ENCODE data around the gene SLC35A3.
"Not testable (repeated sequence)": the region's sequence is repeated elsewhere in the genome, so short reads cannot be mapped to it uniquely, and the experiment has no call there.

The SLC35A3 gene

GRCh38 chr1:99963041-99963795, 6.6 kb upstream of the SLC35A3 start:
- TF ChIP-seq CTCF (IDR thresholded peaks at IDR 0.05; ENCODE audit: extremely low read depth, insufficient read depth, missing control alignments): no peak
- no peak for DNase-seq (ENCODE audit: low spot score)
- in situ Hi-C loops (cut with MboI; ENCODE audit: low pct_unique_long_range_greater_than_20kb, low sequenced_read_pairs, unreplicated experiment): no loop called here

GRCh38 chr1:99964806-99965205, 5.0 kb upstream of the SLC35A3 start:
- no peak for TF ChIP-seq CTCF (IDR thresholded peaks at IDR 0.05; ENCODE audit: extremely low read depth, insufficient read depth, missing control alignments)
- no peak for DNase-seq (ENCODE audit: low spot score)
- in situ Hi-C loops (cut with MboI; ENCODE audit: low pct_unique_long_range_greater_than_20kb, low sequenced_read_pairs, unreplicated experiment): no loop called here

- in situ Hi-C loops (cut with MboI; ENCODE audit: low pct_unique_long_range_greater_than_20kb, low sequenced_read_pairs, unreplicated experiment): no loop called here
- DNase-seq (ENCODE audit: low spot score): no peak
These were observed 4.0 kb upstream of the SLC35A3 start for GRCh38 chr1:99965646-99966375.

GRCh38 chr1:99968214-99968613, 1.6 kb upstream of the SLC35A3 start:
- TF ChIP-seq CTCF (IDR thresholded peaks at IDR 0.05; ENCODE audit: extremely low read depth, insufficient read depth, missing control alignments): no peak
- in situ Hi-C loops (cut with MboI; ENCODE audit: low pct_unique_long_range_greater_than_20kb, low sequenced_read_pairs, unreplicated experiment): no loop called here
- DNase-seq (ENCODE audit: low spot score): no peak

More at GRCh38 chr1:99965646-99966375, 4.0 kb upstream of the SLC35A3 start:
- no peak for TF ChIP-seq CTCF (IDR thresholded peaks at IDR 0.05; ENCODE audit: extremely low read depth, insufficient read depth, missing control alignments)

GRCh38 chr1:99969260-99969728, 502 bp upstream of the SLC35A3 start:
- no peak for TF ChIP-seq CTCF (IDR thresholded peaks at IDR 0.05; ENCODE audit: extremely low read depth, insufficient read depth, missing control alignments)
- DNase-seq (ENCODE audit: low spot score): no peak
- in situ Hi-C loops (cut with MboI; ENCODE audit: low pct_unique_long_range_greater_than_20kb, low sequenced_read_pairs, unreplicated experiment): no loop called here

- no peak for TF ChIP-seq CTCF (IDR thresholded peaks at IDR 0.05; ENCODE audit: extremely low read depth, insufficient read depth, missing control alignments)
- DNase-seq (ENCODE audit: low spot score): no peak
- in situ Hi-C loops (cut with MboI; ENCODE audit: low pct_unique_long_range_greater_than_20kb, low sequenced_read_pairs, unreplicated experiment): no loop called here
These were observed 988 bp downstream of the SLC35A3 start for GRCh38 chr1:99970713-99971255.

- in situ Hi-C loops (cut with MboI; ENCODE audit: low pct_unique_long_range_greater_than_20kb, low sequenced_read_pairs, unreplicated experiment): not testable (repeated sequence)
These were observed 2.3 kb downstream of the SLC35A3 start for GRCh38 chr1:99972066-99972465.

More at GRCh38 chr1:99972066-99972465, 2.3 kb downstream of the SLC35A3 start:
- not testable (repeated sequence) for DNase-seq (ENCODE audit: low spot score)
